ENCODE results near the gene ELOVL7. TPM values are rescaled to one million over a fixed set of nuclear protein-coding genes. Genes with fewer than 3 reads are reported as not detected.

Gene ELOVL7
- polyA plus RNA-seq, result 77.3 TPM
- long read RNA-seq, donor 1, transcript ELOVL7-205 (9 exons, 3,994 nt), result major isoform, 7 of 7 reads
- long read RNA-seq, donor 1, partial matches to known transcripts, result 0 of 7 reads
- long read RNA-seq, donor 1, other reads (novel, unspliced or antisense), result 0 of 7 reads
- long read RNA-seq, donor 2, transcript ELOVL7-201 (8 exons, 3,827 nt), result minor isoform, 6 of 23 reads
- long read RNA-seq, donor 2, transcript ELOVL7-205 (9 exons, 3,994 nt), result major isoform, 7 of 23 reads
- long read RNA-seq, donor 2, partial matches to known transcripts, result 10 of 23 reads
- long read RNA-seq, donor 2, other reads (novel, unspliced or antisense), result 0 of 23 reads
- long read RNA-seq, donor 3, transcript ELOVL7-205 (9 exons, 3,994 nt), result major isoform, 13 of 16 reads
- long read RNA-seq, donor 3, partial matches to known transcripts, result 0 of 16 reads
- long read RNA-seq, donor 3, other reads (novel, unspliced or antisense), result 0 of 16 reads
- long read RNA-seq, donor 4, result 0 reads
- long read RNA-seq, donor 5, result 0 reads
- long read RNA-seq, donor 6, transcript ELOVL7-205 (9 exons, 3,994 nt), result major isoform, 19 of 26 reads
- long read RNA-seq, donor 6, partial matches to known transcripts, result 6 of 26 reads
- long read RNA-seq, donor 6, other reads (novel, unspliced or antisense), result 0 of 26 reads
- long read RNA-seq, donor 7, partial matches to known transcripts, result 0 of 1 reads
- long read RNA-seq, donor 7, other reads (novel, unspliced or antisense), result 0 of 1 reads
- long read RNA-seq, donor 8, transcript ELOVL7-205 (9 exons, 3,994 nt), result major isoform, 9 of 20 reads
- long read RNA-seq, donor 8, partial matches to known transcripts, result 8 of 20 reads
- long read RNA-seq, donor 8, other reads (novel, unspliced or antisense), result 0 of 20 reads
- long read RNA-seq, donor 9, transcript ELOVL7-205 (9 exons, 3,994 nt), result major isoform, 5 of 7 reads
- long read RNA-seq, donor 9, partial matches to known transcripts, result 0 of 7 reads
- long read RNA-seq, donor 9, other reads (novel, unspliced or antisense), result 0 of 7 reads
- long read RNA-seq, donor 10, transcript ELOVL7-205 (9 exons, 3,994 nt), result major isoform, 8 of 10 reads
- long read RNA-seq, donor 10, partial matches to known transcripts, result 0 of 10 reads
- long read RNA-seq, donor 10, other reads (novel, unspliced or antisense), result 0 of 10 reads
- long read RNA-seq, donor 11, partial matches to known transcripts, result 0 of 4 reads
- long read RNA-seq, donor 11, other reads (novel, unspliced or antisense), result 0 of 4 reads

GRCh38 chr5:60843936-60844905, at the start of gene ELOVL7:
TSS of gene ELOVL7 (minus strand) at chr5:60844269. CDS start at chr5:60787397, 56,872 bp downstream.
- no CpG with 5 or more reads among the region's 87 CpGs for WGBS (ENCODE audit: insufficient coverage, low lambda C conversion rate)
- peak within 1 kb of the TSS; percentile 80 for H3K27ac ChIP-seq (ENCODE audit: low read length)

DNA sequence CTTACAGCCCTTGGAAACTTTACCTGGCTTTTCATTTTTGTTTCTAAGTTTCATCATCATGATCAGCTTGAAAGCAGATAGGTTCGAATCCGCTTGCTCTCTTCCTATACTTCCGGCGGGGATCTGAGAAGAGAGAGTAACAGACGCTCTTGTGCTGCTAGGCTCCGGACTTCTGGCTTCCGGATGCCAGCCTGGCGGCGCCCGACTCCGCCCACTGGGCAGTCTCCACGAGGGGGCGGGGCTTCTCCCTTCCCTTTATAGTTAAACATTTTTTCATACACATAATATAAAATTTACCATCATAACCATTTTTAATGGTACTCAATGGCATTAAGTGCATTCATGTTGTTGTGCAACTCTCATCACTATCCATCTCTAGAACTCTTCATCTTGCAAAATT, 49.5 kb upstream of the ELOVL7 start:
- Histone ChIP-seq H3K27me3 (ENCODE audit: control insufficient read depth, insufficient read depth, low read length) (no peaks in the 10 kb centered on the region), H3K36me3 (ENCODE audit: control insufficient read depth, insufficient read depth, low read length) (peaks cover 18% of the 10 kb centered on the region), H3K4me3 (ENCODE audit: low read length) (no peak overlapping the region), H3K9me3 (ENCODE audit: control insufficient read depth, low read depth, low read length) (peaks cover 3% of the 10 kb centered on the region), H3K27ac (ENCODE audit: low read length) (no peak overlapping the region), H3K4me1 (ENCODE audit: control insufficient read depth, insufficient read depth, low read length) (no peaks in the 10 kb centered on the region)
- no peak for DNase-seq
- no CpG with 5 or more reads among the region's 13 CpGs for WGBS (ENCODE audit: insufficient coverage, low lambda C conversion rate)

More at GRCh38 chr5:60843936-60844905, at the start of gene ELOVL7:
- Histone ChIP-seq H3K4me3 (ENCODE audit: low read length) (peak within 1 kb of the TSS; percentile 82), H3K27me3 (ENCODE audit: control insufficient read depth, insufficient read depth, low read length) (peaks cover 16% of the 10 kb centered on the region), H3K4me1 (ENCODE audit: control insufficient read depth, insufficient read depth, low read length) (peaks cover 4% of the 10 kb centered on the region), H3K36me3 (ENCODE audit: control insufficient read depth, insufficient read depth, low read length) (peaks cover 3% of the 10 kb centered on the region), H3K9me3 (ENCODE audit: control insufficient read depth, low read depth, low read length) (no peaks in the 10 kb centered on the region)
- peak; percentile 87 to 95 for DNase-seq

- WGBS (ENCODE audit: insufficient coverage, low lambda C conversion rate), result no CpG with 5 or more reads among the region's 2 CpGs
- peaks cover 3% of the 10 kb centered on the region for H3K9me3 ChIP-seq (ENCODE audit: control insufficient read depth, low read depth, low read length)
- no peaks in the 10 kb centered on the region for H3K4me1 ChIP-seq (ENCODE audit: control insufficient read depth, insufficient read depth, low read length)
- no peak overlapping the region for H3K27ac ChIP-seq (ENCODE audit: low read length)
- peaks cover 14% of the 10 kb centered on the region for H3K36me3 ChIP-seq (ENCODE audit: control insufficient read depth, insufficient read depth, low read length)
- H3K4me3 ChIP-seq (ENCODE audit: low read length), result no peak overlapping the region
- H3K27me3 ChIP-seq (ENCODE audit: control insufficient read depth, insufficient read depth, low read length), result no peaks in the 10 kb centered on the region
- DNase-seq, result no peak
Measured at GRCh38 chr5:60891667-60892066, 47.6 kb upstream of the ELOVL7 start.

GRCh38 chr5:60888359-60889061, 44.4 kb upstream of the ELOVL7 start:
- no peak overlapping the region for H3K27ac ChIP-seq (ENCODE audit: low read length)
- H3K27me3 ChIP-seq (ENCODE audit: control insufficient read depth, insufficient read depth, low read length), result no peaks in the 10 kb centered on the region
- peaks cover 16% of the 10 kb centered on the region for H3K36me3 ChIP-seq (ENCODE audit: control insufficient read depth, insufficient read depth, low read length)
- no peaks in the 10 kb centered on the region for H3K4me1 ChIP-seq (ENCODE audit: control insufficient read depth, insufficient read depth, low read length)
- H3K9me3 ChIP-seq (ENCODE audit: control insufficient read depth, low read depth, low read length), result peaks cover 1% of the 10 kb centered on the region
- H3K4me3 ChIP-seq (ENCODE audit: low read length), result no peak overlapping the region
- WGBS (ENCODE audit: insufficient coverage, low lambda C conversion rate), result 100% methylated on average over 2 of the region's 2 CpGs
- DNase-seq, result no peak

DNA sequence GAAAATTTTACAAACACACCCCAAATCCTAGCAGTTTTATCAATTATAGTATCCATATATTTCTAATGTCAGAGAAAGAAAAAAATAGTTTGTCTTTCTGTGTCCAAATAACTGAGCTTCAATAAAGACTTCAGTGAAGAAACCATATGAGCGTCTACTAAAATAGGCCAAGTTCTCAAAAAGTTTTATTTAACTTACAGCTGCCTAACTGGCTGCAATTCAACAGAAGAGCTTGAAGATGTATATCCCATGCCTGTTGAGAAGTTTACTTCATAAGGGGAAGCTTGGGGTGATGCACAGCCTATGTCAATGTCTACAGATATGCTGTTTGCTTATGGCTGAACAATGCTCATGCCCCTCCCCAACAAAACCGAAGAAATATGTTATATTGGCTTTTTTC, 43.7 kb upstream of the ELOVL7 start:
- Histone ChIP-seq H3K27me3 (ENCODE audit: control insufficient read depth, insufficient read depth, low read length) (no peaks in the 10 kb centered on the region), H3K27ac (ENCODE audit: low read length) (no peak overlapping the region), H3K9me3 (ENCODE audit: control insufficient read depth, low read depth, low read length) (no peaks in the 10 kb centered on the region), H3K4me1 (ENCODE audit: control insufficient read depth, insufficient read depth, low read length) (no peaks in the 10 kb centered on the region), H3K4me3 (ENCODE audit: low read length) (no peak overlapping the region), H3K36me3 (ENCODE audit: control insufficient read depth, insufficient read depth, low read length) (peaks cover 10% of the 10 kb centered on the region)
- WGBS (ENCODE audit: insufficient coverage, low lambda C conversion rate), result 100% methylated on average over 1 of the region's 2 CpGs
- no peak for DNase-seq

- Histone ChIP-seq H3K9me3 (ENCODE audit: control insufficient read depth, low read depth, low read length) (no peaks in the 10 kb centered on the region), H3K27ac (ENCODE audit: low read length) (no peak overlapping the region), H3K36me3 (ENCODE audit: control insufficient read depth, insufficient read depth, low read length) (peaks cover 6% of the 10 kb centered on the region), H3K4me3 (ENCODE audit: low read length) (no peak overlapping the region), H3K4me1 (ENCODE audit: control insufficient read depth, insufficient read depth, low read length) (no peaks in the 10 kb centered on the region), H3K27me3 (ENCODE audit: control insufficient read depth, insufficient read depth, low read length) (no peaks in the 10 kb centered on the region)
- 100% methylated on average over 1 of the region's 1 CpG for WGBS (ENCODE audit: insufficient coverage, low lambda C conversion rate)
- no peak for DNase-seq
Measured at GRCh38 chr5:60887096-60887495, 43.0 kb upstream of the ELOVL7 start.

DNA sequence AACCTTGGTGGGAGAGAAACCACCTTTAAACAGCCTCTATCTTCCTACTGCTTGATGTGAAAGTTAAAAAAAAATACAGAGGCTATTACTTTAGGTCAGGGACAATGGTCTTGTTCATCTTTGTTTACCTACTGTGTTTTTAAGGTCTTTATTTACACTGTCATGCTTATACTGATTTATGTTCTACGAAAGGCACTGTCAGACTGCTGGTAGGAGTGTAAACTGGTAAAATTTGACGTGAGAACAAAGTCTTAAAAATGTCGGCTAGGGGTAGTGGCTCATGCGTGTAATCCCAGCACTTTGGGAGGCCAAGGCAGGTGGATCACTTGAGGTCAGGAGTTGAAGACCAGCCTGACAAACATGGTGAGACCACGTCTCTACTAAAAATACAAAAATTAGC, 42.1 kb upstream of the ELOVL7 start:
- DNase-seq, result no peak
- peaks cover 4% of the 10 kb centered on the region for H3K9me3 ChIP-seq (ENCODE audit: control insufficient read depth, low read depth, low read length)
- H3K4me3 ChIP-seq (ENCODE audit: low read length), result no peak overlapping the region
- H3K36me3 ChIP-seq (ENCODE audit: control insufficient read depth, insufficient read depth, low read length), result peaks cover 6% of the 10 kb centered on the region
- no CpG with 5 or more reads among the region's 5 CpGs for WGBS (ENCODE audit: insufficient coverage, low lambda C conversion rate)
- H3K27me3 ChIP-seq (ENCODE audit: control insufficient read depth, insufficient read depth, low read length), result no peaks in the 10 kb centered on the region
- no peaks in the 10 kb centered on the region for H3K4me1 ChIP-seq (ENCODE audit: control insufficient read depth, insufficient read depth, low read length)
- no peak overlapping the region for H3K27ac ChIP-seq (ENCODE audit: low read length)

DNA sequence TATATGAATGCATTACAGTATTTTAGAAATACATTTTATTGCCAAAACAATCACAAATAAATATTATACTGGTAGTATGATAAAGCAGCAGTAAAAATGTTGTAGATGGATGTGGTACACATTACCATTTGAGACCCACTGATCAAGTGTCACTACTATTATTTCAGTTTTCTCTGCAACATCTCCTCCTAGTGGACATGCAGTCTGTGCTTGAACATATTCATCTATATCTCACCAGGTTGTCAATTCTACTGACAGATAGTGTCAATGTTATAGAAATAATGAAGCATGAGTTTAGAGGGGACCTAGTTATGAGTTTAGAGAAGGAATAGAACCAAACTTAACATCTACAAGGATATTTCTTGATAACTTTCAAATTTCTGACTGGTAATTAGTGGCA, 39.2 kb upstream of the ELOVL7 start:
- H3K27me3 ChIP-seq (ENCODE audit: control insufficient read depth, insufficient read depth, low read length), result no peaks in the 10 kb centered on the region
- H3K4me3 ChIP-seq (ENCODE audit: low read length), result no peak overlapping the region
- H3K4me1 ChIP-seq (ENCODE audit: control insufficient read depth, insufficient read depth, low read length), result no peaks in the 10 kb centered on the region
- no peak overlapping the region for H3K27ac ChIP-seq (ENCODE audit: low read length)
- peaks cover 3% of the 10 kb centered on the region for H3K36me3 ChIP-seq (ENCODE audit: control insufficient read depth, insufficient read depth, low read length)
- peak in 1 of 2 donors; percentile 28 for DNase-seq
- H3K9me3 ChIP-seq (ENCODE audit: control insufficient read depth, low read depth, low read length), result peaks cover 4% of the 10 kb centered on the region

DNA sequence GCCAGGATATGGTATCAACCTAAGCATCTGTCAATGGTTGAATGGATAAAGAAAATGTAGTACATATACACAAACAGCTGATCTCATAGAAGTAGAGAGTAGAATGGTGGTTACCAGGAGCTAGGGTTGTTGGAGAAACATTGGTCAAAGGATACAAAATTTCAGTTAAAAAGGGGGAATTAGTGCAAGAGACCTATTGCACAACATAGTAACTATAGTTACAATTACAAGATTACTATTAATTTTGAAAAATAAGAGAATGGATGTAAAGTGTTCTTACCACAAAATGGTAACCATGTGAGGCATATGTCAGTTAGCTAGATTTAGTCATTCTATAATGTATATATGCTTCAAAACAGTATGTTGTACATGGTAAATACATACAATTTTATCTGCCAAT, 28.8 kb upstream of the ELOVL7 start:
- no peak overlapping the region for H3K27ac ChIP-seq (ENCODE audit: low read length)
- H3K4me1 ChIP-seq (ENCODE audit: control insufficient read depth, insufficient read depth, low read length), result no peaks in the 10 kb centered on the region

More for the DNA sequence above, 28.8 kb upstream of the ELOVL7 start:
- no peak overlapping the region for H3K4me3 ChIP-seq (ENCODE audit: low read length)
- no peaks in the 10 kb centered on the region for H3K27me3 ChIP-seq (ENCODE audit: control insufficient read depth, insufficient read depth, low read length)
- H3K9me3 ChIP-seq (ENCODE audit: control insufficient read depth, low read depth, low read length), result peaks cover 6% of the 10 kb centered on the region
- DNase-seq, result no peak
- H3K36me3 ChIP-seq (ENCODE audit: control insufficient read depth, insufficient read depth, low read length), result no peaks in the 10 kb centered on the region
